Sigmoid colon (tissue), 3 donors: ENCODE measurements around the gene FANCD2OS.

Source experiments
- POLR2A ChIP-seq, 2 donors: fragments of 450-650 bp; IDR thresholded peaks; one replicate each; pipeline ENCODE4 v1.6.1; 2016; ENCODE audit warnings: antibody characterized with exemption in 2 of 2, mild to moderate bottlenecking in 2 of 2, moderate library complexity in 2 of 2
- TF ChIP-seq, protein P1 (sequence below), 4 experiments: fragments of 450-650 bp in 3 of 4; fragments of 200-600 bp in 1 of 4; IDR thresholded peaks; one replicate each; pipeline ENCODE4 v1.5.1; 2016 to 2019; ENCODE audit warnings: antibody characterized with exemption in 4 of 4, mild to moderate bottlenecking in 3 of 4, moderate library complexity in 2 of 4

DNA sequence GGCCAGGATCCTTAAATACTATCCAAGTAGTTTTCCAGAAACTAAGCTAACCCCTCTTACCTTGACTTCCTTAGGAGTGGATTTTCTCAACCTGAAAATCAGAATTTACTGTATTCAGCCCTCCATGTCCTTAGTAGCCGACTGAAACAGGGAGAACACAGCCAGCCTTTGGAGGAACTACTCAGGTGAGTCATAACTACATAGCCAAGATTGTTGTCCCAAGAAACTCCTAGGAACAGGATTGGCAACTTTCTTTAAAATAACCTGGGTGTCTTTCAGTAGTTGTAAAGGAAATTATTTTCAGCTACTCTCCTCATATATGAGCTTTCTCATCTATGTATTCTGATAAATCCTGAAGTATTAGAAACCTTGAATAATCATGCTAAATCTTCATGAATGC, 22.3 kb downstream of the FANCD2OS start:
- TF ChIP-seq, protein P1, sequence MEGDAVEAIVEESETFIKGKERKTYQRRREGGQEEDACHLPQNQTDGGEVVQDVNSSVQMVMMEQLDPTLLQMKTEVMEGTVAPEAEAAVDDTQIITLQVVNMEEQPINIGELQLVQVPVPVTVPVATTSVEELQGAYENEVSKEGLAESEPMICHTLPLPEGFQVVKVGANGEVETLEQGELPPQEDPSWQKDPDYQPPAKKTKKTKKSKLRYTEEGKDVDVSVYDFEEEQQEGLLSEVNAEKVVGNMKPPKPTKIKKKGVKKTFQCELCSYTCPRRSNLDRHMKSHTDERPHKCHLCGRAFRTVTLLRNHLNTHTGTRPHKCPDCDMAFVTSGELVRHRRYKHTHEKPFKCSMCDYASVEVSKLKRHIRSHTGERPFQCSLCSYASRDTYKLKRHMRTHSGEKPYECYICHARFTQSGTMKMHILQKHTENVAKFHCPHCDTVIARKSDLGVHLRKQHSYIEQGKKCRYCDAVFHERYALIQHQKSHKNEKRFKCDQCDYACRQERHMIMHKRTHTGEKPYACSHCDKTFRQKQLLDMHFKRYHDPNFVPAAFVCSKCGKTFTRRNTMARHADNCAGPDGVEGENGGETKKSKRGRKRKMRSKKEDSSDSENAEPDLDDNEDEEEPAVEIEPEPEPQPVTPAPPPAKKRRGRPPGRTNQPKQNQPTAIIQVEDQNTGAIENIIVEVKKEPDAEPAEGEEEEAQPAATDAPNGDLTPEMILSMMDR (IDR thresholded peaks at IDR 0.05) = no peak
- TF ChIP-seq POLR2A (IDR thresholded peaks at IDR 0.05) = no peak
